ENCODE measurements around the gene ANXA11. TPM values are rescaled to one million over a fixed set of nuclear protein-coding genes. Genes with fewer than 3 reads are reported as not detected.

ANXA11 gene
- total and polyA plus RNA-seq, 2 experiments from 2014 or later = 42.3 to 70.0 TPM

GRCh38 chr10:80196950-80197315 lies 8.4 kb downstream of the ANXA11 start:
- Histone ChIP-seq H3K27ac (ENCODE audit: low read depth) (no peak overlapping the region), H2AFZ (no peak overlapping the region), H3K9me2 (ENCODE audit: insufficient read depth) (no peaks in the 10 kb centered on the region), H3K27me3 (ENCODE audit: insufficient read depth) (no peaks in the 10 kb centered on the region), H3K4me1 (ENCODE audit: insufficient read depth) (peaks cover 27% of the 10 kb centered on the region), H4K20me1 (replicated peaks; ENCODE audit: insufficient read depth) (peaks cover 12% of the 10 kb centered on the region; the same call in 1 of the 2 replicates), H3K4me3 (no peak overlapping the region), H3F3A (replicated peaks; ENCODE audit: low read depth) (no peaks in the 10 kb centered on the region), H3K79me2 (replicated peaks; ENCODE audit: insufficient read depth) (peaks cover 89% of the 10 kb centered on the region), H3K36me3 (ENCODE audit: insufficient read depth) (no peaks in the 10 kb centered on the region; the same call in 1 of the 2 replicates), H3K4me2 (no peak overlapping the region)
- Mint-ChIP-seq H3K27ac (no peak overlapping the region), H3K27me3 (ENCODE audit: insufficient read depth, low read depth, poor library complexity) (no peaks in the 10 kb centered on the region), H3K36me3 (ENCODE audit: low read depth) (no peaks in the 10 kb centered on the region; the same call in 2 of the 3 replicates), H3K9me3 (no peaks in the 10 kb centered on the region), H3K4me1 (peaks cover 45% of the 10 kb centered on the region), H3K4me3 (no peak overlapping the region)
- DNase-seq (ENCODE audit: low spot score) (no peak), ATAC-seq (no peak)
- TF ChIP-seq CTCF (conservative IDR thresholded peaks at IDR 0.05; ENCODE audit: low read depth in 2 of 2) (no peak), ETS1 (IDR thresholded peaks at IDR 0.05) (no peak), CREB1 (CRISPR knock-in tag; IDR thresholded peaks at IDR 0.05; ENCODE audit: low read depth) (no peak), ZNF462 (CRISPR knock-in tag; IDR thresholded peaks at IDR 0.05) (no peak), REST (IDR thresholded peaks at IDR 0.05; ENCODE audit: unreplicated experiment) (no peak), ZNF331 (CRISPR knock-in tag; IDR thresholded peaks at IDR 0.05; ENCODE audit: low read depth) (no peak), EZH2phosphoT487 (IDR thresholded peaks at IDR 0.05; ENCODE audit: unreplicated experiment) (no peak), JUNB (IDR thresholded peaks at IDR 0.05; ENCODE audit: unreplicated experiment) (no peak), POLR2AphosphoS5 (IDR thresholded peaks at IDR 0.05; ENCODE audit: low read depth) (no peak), EZH2 (IDR thresholded peaks at IDR 0.05; ENCODE audit: low read depth, unreplicated experiment) (no peak), ZNF114 (CRISPR knock-in tag; IDR thresholded peaks at IDR 0.05) (no peak), NANOG (IDR thresholded peaks at IDR 0.05; ENCODE audit: borderline replicate concordance) (no peak), STAT1 (IDR thresholded peaks at IDR 0.05; ENCODE audit: unreplicated experiment) (no peak)

Measured in GM23338 (cell line).